ENCODE data around the gene PLCH1.

The PLCH1 gene

GRCh38 chr3:155528579-155528978 is 216.3 kb downstream of the PLCH1 start:
- TF ChIP-seq PRDM2 (tag by site-specific recombination; IDR thresholded peaks at IDR 0.05; ENCODE audit: borderline replicate concordance) (no peak), YY2 (tag by site-specific recombination; IDR thresholded peaks at IDR 0.05) (no peak), KLF10 (tag by site-specific recombination; IDR thresholded peaks at IDR 0.05) (no peak), ZNF513 (tag by site-specific recombination; IDR thresholded peaks at IDR 0.05) (no peak), ZNF24 (tag by site-specific recombination; IDR thresholded peaks at IDR 0.05) (no peak), TCF7L2 (IDR thresholded peaks at IDR 0.05; ENCODE audit: borderline replicate concordance, low read depth, low read length) (no peak), ZBTB21 (tag by site-specific recombination; IDR thresholded peaks at IDR 0.05) (no peak), ZFP3 (tag by site-specific recombination; IDR thresholded peaks at IDR 0.05; ENCODE audit: low read depth) (no peak), ZNF248 (tag by site-specific recombination; IDR thresholded peaks at IDR 0.05) (no peak), OVOL3 (tag by site-specific recombination; IDR thresholded peaks at IDR 0.05) (no peak), SCRT2 (tag by site-specific recombination; IDR thresholded peaks at IDR 0.05) (no peak), ZNF394 (tag by site-specific recombination; IDR thresholded peaks at IDR 0.05; ENCODE audit: borderline replicate concordance) (no peak), ZNF391 (tag by site-specific recombination; IDR thresholded peaks at IDR 0.05; ENCODE audit: borderline replicate concordance, low read depth) (no peak), ZEB2 (tag by site-specific recombination; IDR thresholded peaks at IDR 0.05) (no peak), ZNF580 (tag by site-specific recombination; IDR thresholded peaks at IDR 0.05) (no peak), ZNF473 (tag by site-specific recombination; IDR thresholded peaks at IDR 0.05) (no peak)
- no peak overlapping the region for H3K4me3 ChIP-seq (ENCODE audit: low read depth, low read length)
- no peak overlapping the region for H3K27ac ChIP-seq (ENCODE audit: extremely low read depth, low read depth, low read length)
- ChIA-PET POLR2A (no interaction called here), CTCF (interaction anchor here (0.7 kb wide), 1 partner anchor 50 kb away, joined by 7 read pairs; no protein-coding TSS in a partner anchor)
- H3K36me3 ChIP-seq (ENCODE audit: control insufficient read depth in 2 of 2, insufficient read depth in 1 of 2, low read length in 2 of 2): no peaks in the 10 kb centered on the region
- H3K9me3 ChIP-seq (ENCODE audit: control insufficient read depth, insufficient read depth, low read depth, low read length): no peaks in the 10 kb centered on the region
- H3K4me1 ChIP-seq (ENCODE audit: control insufficient read depth, insufficient read depth, low read length): no peaks in the 10 kb centered on the region

GRCh38 chr3:155525324-155525833 is 219.5 kb downstream of the PLCH1 start:
- Histone ChIP-seq H3K27ac (ENCODE audit: extremely low read depth, low read depth, low read length) (no peak overlapping the region), H3K4me3 (ENCODE audit: low read depth, low read length) (no peak overlapping the region), H3K9me3 (ENCODE audit: control insufficient read depth, insufficient read depth, low read depth, low read length) (no peaks in the 10 kb centered on the region), H3K4me1 (ENCODE audit: control insufficient read depth, insufficient read depth, low read length) (no peaks in the 10 kb centered on the region), H3K36me3 (ENCODE audit: control insufficient read depth in 2 of 2, insufficient read depth in 1 of 2, low read length in 2 of 2) (no peaks in the 10 kb centered on the region)
- ChIA-PET POLR2A (no interaction called here), CTCF (no interaction called here)
- no peak for TF ChIP-seq BCL11A (tag by site-specific recombination; IDR thresholded peaks at IDR 0.05; ENCODE audit: low read depth)
- no peak for TF ChIP-seq ZNF513 (tag by site-specific recombination; IDR thresholded peaks at IDR 0.05)
- no peak for TF ChIP-seq TRIM28 (IDR thresholded peaks at IDR 0.05; ENCODE audit: borderline replicate concordance, low read length)
- no peak for TF ChIP-seq ELK4 (IDR thresholded peaks at IDR 0.05; ENCODE audit: borderline replicate concordance, low read depth, low read length)
- no peak for TF ChIP-seq ZNF426 (tag by site-specific recombination; IDR thresholded peaks at IDR 0.05)
- TF ChIP-seq HOXA7 (CRISPR knock-in tag; IDR thresholded peaks at IDR 0.05; ENCODE audit: borderline replicate concordance): no peak
- no peak for TF ChIP-seq MZF1 (tag by site-specific recombination; IDR thresholded peaks at IDR 0.05; ENCODE audit: borderline replicate concordance)
- no peak for TF ChIP-seq ZNF157 (tag by site-specific recombination; IDR thresholded peaks at IDR 0.05)
- TF ChIP-seq ZNF274 (IDR thresholded peaks at IDR 0.05; ENCODE audit: low read length): no peak
- TF ChIP-seq ZNF274 (tag by site-specific recombination; IDR thresholded peaks at IDR 0.05; ENCODE audit: borderline replicate concordance): no peak
- no peak for TF ChIP-seq ZNF16 (tag by site-specific recombination; IDR thresholded peaks at IDR 0.05; ENCODE audit: low read depth)
- no peak for TF ChIP-seq ZNF248 (tag by site-specific recombination; IDR thresholded peaks at IDR 0.05)
